Muscle of back (tissue), 13 donors: Measurements from ENCODE around the gene ITGB7. TPM values are rescaled to one million over a fixed set of nuclear protein-coding genes. Genes with fewer than 3 reads are reported as not detected.

ENCODE experiments used
- DNase-seq, 3 donors: peaks; one replicate each; pipeline versions ENCODE4 v3.0.0 to v3.0.0-alpha.2; 2013
- long read RNA-seq, 9 donors: transcript quantifications; one replicate each; lab custom pipeline, GENCODE V29; 2026
- polyA plus RNA-seq, 10 donors: library from polyadenylated mRNA; unstranded; fragments of 120-200 nt; gene quantifications; one replicate each; pipeline ENCODE4 v1.2.1, GENCODE V29; 2013; ENCODE audit not compliant: insufficient read length in 10 of 10

ITGB7 gene, protein sequence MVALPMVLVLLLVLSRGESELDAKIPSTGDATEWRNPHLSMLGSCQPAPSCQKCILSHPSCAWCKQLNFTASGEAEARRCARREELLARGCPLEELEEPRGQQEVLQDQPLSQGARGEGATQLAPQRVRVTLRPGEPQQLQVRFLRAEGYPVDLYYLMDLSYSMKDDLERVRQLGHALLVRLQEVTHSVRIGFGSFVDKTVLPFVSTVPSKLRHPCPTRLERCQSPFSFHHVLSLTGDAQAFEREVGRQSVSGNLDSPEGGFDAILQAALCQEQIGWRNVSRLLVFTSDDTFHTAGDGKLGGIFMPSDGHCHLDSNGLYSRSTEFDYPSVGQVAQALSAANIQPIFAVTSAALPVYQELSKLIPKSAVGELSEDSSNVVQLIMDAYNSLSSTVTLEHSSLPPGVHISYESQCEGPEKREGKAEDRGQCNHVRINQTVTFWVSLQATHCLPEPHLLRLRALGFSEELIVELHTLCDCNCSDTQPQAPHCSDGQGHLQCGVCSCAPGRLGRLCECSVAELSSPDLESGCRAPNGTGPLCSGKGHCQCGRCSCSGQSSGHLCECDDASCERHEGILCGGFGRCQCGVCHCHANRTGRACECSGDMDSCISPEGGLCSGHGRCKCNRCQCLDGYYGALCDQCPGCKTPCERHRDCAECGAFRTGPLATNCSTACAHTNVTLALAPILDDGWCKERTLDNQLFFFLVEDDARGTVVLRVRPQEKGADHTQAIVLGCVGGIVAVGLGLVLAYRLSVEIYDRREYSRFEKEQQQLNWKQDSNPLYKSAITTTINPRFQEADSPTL
- 1 to 10 TPM in 5 of 10 donors, under 1 TPM in 5; 0.46 to 5.6 (median 0.93) TPM for polyA plus RNA-seq
- long read RNA-seq, donor 1 = 0 reads
- long read RNA-seq, donor 2 = 0 reads
- long read RNA-seq, donor 3 = 0 reads
- long read RNA-seq, donor 4 = 0 reads
- long read RNA-seq, donor 5 = 0 reads
- long read RNA-seq, donor 6 = 0 reads
- long read RNA-seq, donor 7 = 0 reads
- long read RNA-seq, donor 8 = 0 reads
- long read RNA-seq, donor 9 = 0 reads

- no peak for DNase-seq
Observed at GRCh38 chr12:53207042-53207441, at the start of gene ITGB7. Gene ITGB7 (minus strand): TSS chr12:53207251. CDS start chr12:53200443, 6,808 bp downstream.

GRCh38 chr12:53255996-53256395 lies 48.9 kb upstream of the ITGB7 start:
- DNase-seq = no peak

GRCh38 chr12:53254816-53255545 lies 47.9 kb upstream of the ITGB7 start:
- no peak for DNase-seq

DNA sequence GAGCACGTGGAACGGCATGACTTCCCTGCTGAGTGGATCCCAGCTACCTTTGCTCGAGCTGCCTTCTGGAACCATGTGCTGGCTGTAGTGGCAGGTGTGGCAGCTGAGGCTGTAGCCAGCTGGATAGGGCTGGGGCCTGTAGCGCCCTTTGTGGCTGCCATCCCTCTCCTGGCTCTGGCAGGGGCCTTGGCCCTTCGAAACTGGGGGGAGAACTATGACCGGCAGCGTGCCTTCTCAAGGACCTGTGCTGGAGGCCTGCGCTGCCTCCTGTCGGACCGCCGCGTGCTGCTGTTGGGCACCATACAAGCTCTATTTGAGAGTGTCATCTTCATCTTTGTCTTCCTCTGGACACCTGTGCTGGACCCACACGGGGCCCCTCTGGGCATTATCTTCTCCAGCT lies 46.2 kb upstream of the ITGB7 start:
- DNase-seq = no peak

DNA sequence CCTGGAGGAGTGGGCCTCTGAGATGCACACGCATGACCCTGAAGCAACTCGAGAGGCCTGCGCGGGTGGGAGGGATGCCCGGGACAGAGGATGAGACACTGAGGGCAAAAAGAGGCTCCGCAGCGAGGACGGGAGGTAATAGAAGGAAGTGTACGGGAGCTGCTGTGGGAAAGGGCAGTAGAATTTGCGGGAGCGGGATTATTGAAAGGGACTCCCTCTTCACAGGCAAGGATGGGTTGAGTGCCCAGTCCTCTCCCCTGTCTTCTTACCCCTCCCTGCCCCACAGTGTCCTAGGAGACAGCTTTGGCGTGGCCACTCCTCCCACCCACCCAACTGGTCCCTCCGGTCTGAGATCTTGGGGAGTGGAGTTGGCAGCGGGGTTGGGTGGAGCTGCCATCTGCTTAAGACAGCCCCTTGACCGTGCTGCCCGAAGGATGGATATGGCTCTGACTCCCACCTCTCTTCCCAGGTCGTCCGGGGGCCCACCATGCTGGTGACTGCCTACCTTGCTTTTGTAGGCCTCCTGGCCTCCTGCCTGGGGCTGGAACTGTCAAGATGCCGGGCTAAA lies 45.4 kb upstream of the ITGB7 start:
- no peak for DNase-seq

DNA sequence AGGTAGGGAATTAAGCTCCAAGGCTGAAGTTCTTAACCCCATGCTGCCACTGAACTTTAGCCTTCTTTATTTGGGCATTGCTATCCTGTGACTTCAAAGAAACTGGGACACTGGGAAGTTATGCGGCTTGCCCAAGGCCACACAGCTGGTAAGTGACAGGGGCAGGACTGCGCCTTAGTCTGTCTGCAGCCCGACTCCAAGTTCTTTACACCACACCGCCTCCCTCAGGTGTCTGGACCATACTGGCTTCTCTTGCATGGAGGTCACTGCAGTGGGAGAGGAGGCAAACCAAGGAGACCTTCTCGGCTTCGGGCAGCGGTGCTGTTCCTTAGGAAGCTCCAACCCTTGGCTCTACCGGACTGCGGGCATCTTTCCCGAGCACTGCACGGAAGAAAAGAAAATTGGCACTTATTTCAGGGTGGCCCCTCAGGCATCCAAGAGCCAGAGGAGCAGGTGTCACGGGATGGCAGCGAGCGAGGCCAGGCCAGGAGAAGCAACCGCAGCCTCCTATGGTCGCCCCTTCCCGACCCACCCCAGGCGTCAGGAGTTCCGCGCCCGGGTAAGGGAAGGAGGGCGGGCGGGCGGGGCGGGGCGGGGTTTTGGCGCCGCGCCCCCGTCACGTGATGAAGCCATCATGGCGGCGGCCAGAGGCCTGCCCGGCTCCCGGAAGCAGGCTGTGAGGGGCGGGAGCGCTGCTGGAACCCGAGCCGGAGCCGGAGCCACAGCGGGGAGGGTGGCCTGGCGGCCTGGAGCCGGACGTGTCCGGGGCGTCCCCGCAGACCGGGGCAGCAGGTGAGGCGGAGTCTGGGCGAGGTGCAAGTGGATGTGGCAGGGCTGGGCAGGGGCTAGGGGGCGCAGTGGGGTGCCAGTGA lies 44.7 kb upstream of the ITGB7 start:
- DNase-seq = peak; percentile 74 to 91 (median 84)

DNA sequence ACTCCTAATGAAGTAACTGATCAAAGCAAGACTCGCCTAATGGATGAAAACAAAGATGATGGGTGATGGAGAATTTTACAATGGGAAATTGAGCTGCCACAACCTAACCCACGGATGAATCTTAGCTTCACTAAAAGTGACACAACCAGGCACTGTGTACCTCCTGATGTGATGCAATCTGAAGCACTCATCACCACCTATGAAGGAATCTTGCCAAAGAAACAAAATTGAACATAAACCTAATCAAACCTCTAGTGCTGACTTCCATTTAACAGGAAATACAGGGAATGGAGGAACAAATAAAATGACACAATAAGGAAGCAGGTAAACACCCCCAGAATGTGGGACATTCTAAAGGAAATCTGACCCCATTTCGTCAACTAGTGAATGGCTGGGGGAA lies 38.2 kb upstream of the ITGB7 start:
- DNase-seq = no peak

DNA sequence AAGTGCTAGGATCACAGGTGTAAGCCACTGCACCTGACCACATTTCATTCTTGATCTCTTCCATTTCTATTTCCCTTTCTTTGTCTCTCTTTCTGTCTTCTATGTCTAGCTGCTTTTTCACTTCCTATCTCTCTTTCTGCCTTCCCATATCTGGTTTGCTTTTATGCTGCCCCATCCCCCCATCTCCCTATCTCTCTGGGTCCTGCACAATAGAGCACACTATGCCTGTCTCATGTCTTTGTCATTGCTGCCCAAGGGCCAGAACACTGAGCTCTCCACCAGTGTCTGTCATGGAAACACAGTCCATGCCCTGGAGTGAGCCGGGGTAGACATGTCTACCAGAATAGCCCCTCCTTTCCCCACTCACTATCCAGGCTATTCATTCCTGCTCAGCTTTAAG lies 37.3 kb upstream of the ITGB7 start:
- no peak for DNase-seq

GRCh38 chr12:53241623-53242412 lies 34.8 kb upstream of the ITGB7 start:
- DNase-seq = no peak

DNA sequence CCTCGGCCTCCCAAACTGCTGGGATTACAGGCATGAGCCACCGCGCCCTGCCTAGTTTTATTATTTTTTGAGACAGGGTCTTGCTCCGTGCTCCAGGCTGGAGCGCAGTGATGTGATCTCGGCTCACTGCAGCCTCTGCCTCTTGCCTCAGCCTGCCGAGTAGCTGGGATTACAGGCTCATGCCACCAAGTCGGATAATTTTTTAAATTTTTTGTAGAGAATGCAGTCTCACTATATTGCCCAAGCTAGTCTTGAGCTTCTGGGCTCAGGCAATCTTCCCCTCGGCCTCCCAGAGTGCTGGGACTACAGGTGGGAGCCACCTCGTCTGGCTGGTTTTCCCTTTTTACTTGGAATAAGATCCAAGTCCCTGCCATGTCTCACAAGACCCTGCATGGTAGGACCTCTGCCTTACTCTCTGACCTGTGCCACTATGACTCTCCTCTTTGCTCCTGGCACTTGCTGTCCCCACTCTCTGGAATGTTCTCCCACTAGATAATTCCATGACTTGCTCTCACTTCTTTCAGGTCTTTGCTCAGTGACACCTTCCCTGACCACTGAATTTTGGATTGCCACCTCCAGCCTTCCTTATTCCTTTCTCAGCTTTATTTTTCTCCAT lies 32.7 kb upstream of the ITGB7 start:
- no peak for DNase-seq

- no peak for DNase-seq
Observed at GRCh38 chr12:53236443-53237111, 29.5 kb upstream of the ITGB7 start.

DNA sequence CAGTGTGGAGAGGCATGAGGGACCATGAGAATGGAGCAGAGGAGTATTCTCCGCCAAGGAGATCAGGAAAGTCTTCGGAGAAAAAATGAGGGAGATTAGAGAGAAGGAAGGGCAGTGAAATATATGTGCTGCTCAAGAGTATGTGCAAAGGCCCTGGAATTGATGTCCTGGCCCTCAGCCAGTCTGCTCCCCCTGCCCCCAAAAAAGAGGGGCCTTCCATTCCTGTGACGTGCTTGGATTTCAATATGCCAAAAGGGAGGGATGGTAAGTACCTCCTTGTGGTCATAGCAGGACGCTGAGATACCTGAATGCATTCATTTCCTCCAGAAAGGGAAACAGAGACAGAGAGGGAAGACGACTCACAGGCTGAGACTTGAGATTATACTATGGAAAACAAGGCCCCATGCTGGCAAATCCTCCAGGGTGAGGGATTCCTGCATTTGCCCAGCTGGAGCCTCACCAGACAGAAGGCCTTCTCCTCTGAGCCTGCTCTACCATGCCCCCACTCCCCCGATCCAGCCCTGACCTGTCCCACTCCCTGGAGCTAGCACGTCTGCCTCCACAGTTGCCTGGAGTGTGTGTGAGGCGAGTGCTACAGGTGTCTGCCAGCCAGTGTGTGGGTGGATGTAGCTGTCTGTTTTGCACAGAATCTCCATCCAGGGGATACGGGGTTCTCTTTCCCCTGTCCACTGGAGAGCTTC lies 28.8 kb upstream of the ITGB7 start:
- DNase-seq = no peak

- DNase-seq = no peak
Observed at GRCh38 chr12:53235164-53235563, 28.1 kb upstream of the ITGB7 start.

DNA sequence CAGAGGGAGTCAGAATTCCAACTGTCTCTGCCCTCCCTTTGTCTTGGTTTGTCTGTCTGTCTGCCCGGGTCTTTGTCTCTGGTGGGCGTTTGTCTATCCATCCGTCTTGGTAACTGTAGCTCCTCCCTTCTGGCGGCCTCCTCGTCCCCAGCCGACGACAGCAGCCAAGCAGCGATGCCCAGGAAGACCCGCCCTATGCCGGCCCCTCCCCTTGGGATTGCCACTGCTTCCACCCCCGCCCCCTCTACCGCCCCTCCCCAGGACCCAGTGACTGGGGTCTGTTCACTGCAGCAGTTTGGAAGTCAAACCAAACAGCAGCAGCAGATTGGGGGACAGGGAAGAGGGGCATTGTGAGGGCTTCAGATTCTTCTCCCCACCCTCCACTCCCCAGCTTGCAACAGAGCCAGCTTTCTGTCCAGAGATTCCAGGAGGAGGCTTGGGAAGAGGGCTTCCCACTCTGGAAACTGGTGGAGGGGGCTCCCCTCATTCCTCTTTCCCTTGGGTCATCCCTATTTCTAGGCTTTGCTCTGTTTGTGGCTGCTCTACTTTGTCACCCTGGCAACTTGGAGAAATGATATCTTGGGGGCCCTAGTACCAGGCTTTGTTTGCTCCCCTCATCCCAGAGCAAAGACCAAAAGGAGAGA lies 27.3 kb upstream of the ITGB7 start:
- peak in 1 of 3 donors; percentile 63 for DNase-seq

DNA sequence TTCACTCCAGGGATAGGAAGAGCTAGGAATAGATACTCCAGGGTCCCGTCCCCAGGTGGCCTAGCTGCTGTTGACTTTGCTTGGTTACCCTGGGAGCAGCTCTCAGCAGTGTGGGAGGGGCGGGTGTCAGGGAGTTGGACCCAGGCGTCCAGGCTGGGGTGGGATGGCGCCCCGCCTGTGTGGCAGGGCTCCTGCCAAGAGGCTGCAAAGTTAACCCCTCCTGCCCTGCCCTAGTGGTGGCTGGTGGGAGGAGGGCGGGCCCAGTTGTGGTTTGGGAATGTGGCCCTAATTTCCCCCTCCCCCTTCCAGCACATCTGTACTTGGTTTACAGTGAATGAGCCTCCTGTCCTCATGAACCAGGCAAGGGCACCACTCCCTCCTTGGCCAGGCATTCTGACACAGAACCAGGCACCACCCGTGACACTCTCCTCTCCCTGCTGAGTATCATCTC lies 26.6 kb upstream of the ITGB7 start:
- DNase-seq = no peak

GRCh38 chr12:53232646-53233461 lies 25.8 kb upstream of the ITGB7 start:
- peak in 1 of 3 donors; percentile 58 for DNase-seq
